Neuronal stem cell (in vitro differentiated cells): ENCODE data around the gene HVCN1.

Experiments used
- DNase-seq: peaks from one replicate; pipeline ENCODE4 v3.0.0-alpha.2; 2013; ENCODE audit warnings: low spot score
- H2AFZ ChIP-seq: one replicate; pipeline ENCODE4 v1.6.1; 2013; ENCODE audit warnings: mild to moderate bottlenecking, low read length, inconsistent platforms
- H2AK5ac ChIP-seq: 2 replicates; pipeline ENCODE4 v1.6.1; 2013; ENCODE audit warnings: low read depth, mild to moderate bottlenecking, inconsistent platforms, low read length, moderate library complexity, mixed read lengths
- H2BK120ac ChIP-seq: 2 replicates; pipeline ENCODE4 v1.6.1; 2013; ENCODE audit warnings: low read depth, mild to moderate bottlenecking, inconsistent platforms, low read length, moderate library complexity, mixed read lengths
- H2BK12ac ChIP-seq: one replicate; pipeline ENCODE4 v1.6.1; 2013; ENCODE audit warnings: low read length, inconsistent platforms
- H2BK15ac ChIP-seq: 2 replicates; pipeline ENCODE4 v1.6.1; 2013; ENCODE audit warnings: mild to moderate bottlenecking, low read length, inconsistent platforms, mixed read lengths
- H2BK5ac ChIP-seq: one replicate; pipeline ENCODE4 v1.6.1; 2013; ENCODE audit warnings: inconsistent platforms, mild to moderate bottlenecking, low read length, moderate library complexity
- H3K14ac ChIP-seq: one replicate; pipeline ENCODE4 v1.6.1; 2013; ENCODE audit warnings: low read length, inconsistent platforms
- H3K18ac ChIP-seq: 2 replicates; pipeline ENCODE4 v1.6.1; 2013; ENCODE audit warnings: low read length, inconsistent platforms
- H3K23ac ChIP-seq: 2 replicates; pipeline ENCODE4 v1.6.1; 2013; ENCODE audit warnings: low read depth, mild to moderate bottlenecking, mixed read lengths, low read length, inconsistent platforms; ENCODE audit not compliant: poor library complexity
- H3K27ac ChIP-seq: replicated peaks from 3 replicates; pipeline ENCODE4 v1.5.1; 2013; ENCODE audit warnings: low read length, inconsistent platforms
- H3K27me3 ChIP-seq, 3 experiments: 2 replicates each; pipeline ENCODE4 v1.6.1; 2013; ENCODE audit warnings: low read length in 3 of 3, mild to moderate bottlenecking in 2 of 3, inconsistent platforms in 1 of 3, low read depth in 1 of 3, mixed read lengths in 1 of 3, moderate library complexity in 1 of 3; ENCODE audit not compliant: control insufficient read depth in 3 of 3, insufficient read depth in 3 of 3
- H3K36me3 ChIP-seq, 2 donors: replicated peaks in 1 of 2; 2 replicates each; pipeline ENCODE4 v1.6.1; 2013; ENCODE audit warnings: low read length in 2 of 2; ENCODE audit not compliant: control insufficient read depth in 2 of 2, insufficient read depth in 2 of 2
- H3K4ac ChIP-seq: 2 replicates; pipeline ENCODE4 v1.6.1; 2013; ENCODE audit warnings: inconsistent platforms, mild to moderate bottlenecking, low read length, moderate library complexity
- H3K4me1 ChIP-seq, 2 donors: 1 replicate in 1 of 2; 2 replicates in 1 of 2; pipeline ENCODE4 v1.6.1; 2013; ENCODE audit warnings: low read length in 2 of 2, low read depth in 1 of 2; ENCODE audit not compliant: control insufficient read depth in 2 of 2, insufficient read depth in 1 of 2
- H3K4me2 ChIP-seq: one replicate; pipeline ENCODE4 v1.6.1; 2013; ENCODE audit warnings: mild to moderate bottlenecking, low read length, inconsistent platforms; ENCODE audit not compliant: insufficient read depth, poor library complexity, severe bottlenecking
- H3K4me3 ChIP-seq, 2 donors: 2 replicates each; pipeline ENCODE4 v1.5.1; 2013; ENCODE audit warnings: low read length in 2 of 2, mild to moderate bottlenecking in 2 of 2, inconsistent platforms in 1 of 2, moderate library complexity in 1 of 2
- H3K79me1 ChIP-seq: one replicate; pipeline ENCODE4 v1.6.1; 2013; ENCODE audit warnings: low read depth, mild to moderate bottlenecking, inconsistent platforms, low read length, moderate library complexity
- H3K9ac ChIP-seq: one replicate; pipeline ENCODE4 v1.6.1; 2013; ENCODE audit warnings: mild to moderate bottlenecking, low read depth, low read length, inconsistent platforms; ENCODE audit not compliant: poor library complexity
- H3K9me3 ChIP-seq, 2 donors: replicated peaks in 1 of 2; 2 replicates each; pipeline versions ENCODE3 to v1.6.1; 2013; ENCODE audit warnings: low read length in 2 of 2, mild to moderate bottlenecking in 2 of 2, inconsistent platforms in 1 of 2, low read depth in 1 of 2, mixed read lengths in 1 of 2, moderate library complexity in 1 of 2; ENCODE audit not compliant: control insufficient read depth in 2 of 2, insufficient read depth in 1 of 2
- H4K8ac ChIP-seq: one replicate; pipeline ENCODE4 v1.6.1; 2013; ENCODE audit warnings: low read depth, mild to moderate bottlenecking, inconsistent platforms, low read length, moderate library complexity
- H4K91ac ChIP-seq: one replicate; pipeline ENCODE4 v1.6.1; 2013; ENCODE audit warnings: low read length, low read depth, mild to moderate bottlenecking, inconsistent platforms; ENCODE audit not compliant: poor library complexity
- WGBS, 2 donors: extraction: QIAGEN DNeasy Blood & Tissue Kit; methylation state at CpG; one replicate each; pipeline ENCODE4 v1.1.7; 2013; ENCODE audit warnings: missing lambda C conversion rate in 2 of 2, mixed read lengths in 1 of 2; ENCODE audit not compliant: insufficient read length in 2 of 2, insufficient replicate concordance in 1 of 2; ENCODE audit errors: extremely low coverage in 2 of 2; 5-methylcytosine and 5-hydroxymethylcytosine counted together

The HVCN1 gene

GRCh38 chr12:110702081-110702480 lies 13.2 kb upstream of the HVCN1 start:
- H2BK15ac ChIP-seq = no peak overlapping the region
- H3K9me3 ChIP-seq = no peaks in the 10 kb centered on the region
- no peaks in the 10 kb centered on the region for H3K4me1 ChIP-seq
- H3K36me3 ChIP-seq = no peaks in the 10 kb centered on the region
- no peak overlapping the region for H3K14ac ChIP-seq
- no peak overlapping the region for H3K4ac ChIP-seq
- H3K4me2 ChIP-seq = no peak overlapping the region
- H4K8ac ChIP-seq = no peak overlapping the region
- H3K18ac ChIP-seq = no peak overlapping the region
- no peak overlapping the region for H2BK120ac ChIP-seq
- no peaks in the 10 kb centered on the region for H3K27me3 ChIP-seq
- no peak overlapping the region for H2AFZ ChIP-seq
- H3K23ac ChIP-seq = no peak overlapping the region
- no peak for DNase-seq
- H2AK5ac ChIP-seq = no peak overlapping the region
- H2BK12ac ChIP-seq = no peak overlapping the region
- H4K91ac ChIP-seq = no peak overlapping the region
- no peak overlapping the region for H3K27ac ChIP-seq
- H3K79me1 ChIP-seq = no peaks in the 10 kb centered on the region
- H3K9ac ChIP-seq = no peak overlapping the region
- no peak overlapping the region for H2BK5ac ChIP-seq
- no peak overlapping the region for H3K4me3 ChIP-seq
- WGBS, 2 donors = no CpG with 5 or more reads among the region's 5 CpGs

- no CpG with 5 or more reads among the region's 28 CpGs for WGBS, 2 donors
- no peak for DNase-seq
- no peaks in the 10 kb centered on the region for H3K9me3 ChIP-seq
Observed at GRCh38 chr12:110699591-110700445, 10.9 kb upstream of the HVCN1 start.

GRCh38 chr12:110698171-110698902 lies 9.4 kb upstream of the HVCN1 start:
- no peak overlapping the region for H2BK12ac ChIP-seq
- H2BK15ac ChIP-seq = no peak overlapping the region
- no peak overlapping the region for H2AK5ac ChIP-seq
- peak overlapping the region; percentile 37 for H2AFZ ChIP-seq
- no peaks in the 10 kb centered on the region for H3K4me1 ChIP-seq
- no peak overlapping the region for H3K4me3 ChIP-seq
- no peak overlapping the region for H3K18ac ChIP-seq
- no peak overlapping the region for H2BK120ac ChIP-seq
- no peak overlapping the region for H4K8ac ChIP-seq
- no peaks in the 10 kb centered on the region for H3K36me3 ChIP-seq
- H3K23ac ChIP-seq = no peak overlapping the region
- DNase-seq = peak; percentile 49
- no peaks in the 10 kb centered on the region for H3K9me3 ChIP-seq
- no peak overlapping the region for H2BK5ac ChIP-seq
- H3K4ac ChIP-seq = no peak overlapping the region
- H3K4me2 ChIP-seq = no peak overlapping the region
- no peaks in the 10 kb centered on the region for H3K79me1 ChIP-seq
- peaks cover 0 to 6% (median 0%) of the 10 kb centered on the region in 3 experiments for H3K27me3 ChIP-seq
- H3K27ac ChIP-seq = no peak overlapping the region
- no CpG with 5 or more reads among the region's 20 CpGs for WGBS, 2 donors
- H3K14ac ChIP-seq = no peak overlapping the region
- H3K9ac ChIP-seq = no peak overlapping the region
- no peak overlapping the region for H4K91ac ChIP-seq

More at GRCh38 chr12:110699591-110700445, 10.9 kb upstream of the HVCN1 start:
- H2BK5ac ChIP-seq = no peak overlapping the region
- H3K18ac ChIP-seq = peak overlapping the region; percentile 24
- H3K79me1 ChIP-seq = no peaks in the 10 kb centered on the region
- peak overlapping the region; percentile 11 for H3K23ac ChIP-seq
- H2AFZ ChIP-seq = peak overlapping the region; percentile 72
- peak overlapping the region; percentile 12 for H2BK12ac ChIP-seq
- H3K4me2 ChIP-seq = no peak overlapping the region
- peak overlapping the region; percentile 6 for H2AK5ac ChIP-seq
- H2BK120ac ChIP-seq = no peak overlapping the region
- H4K8ac ChIP-seq = peak overlapping the region; percentile 66
- H3K27ac ChIP-seq = no peak overlapping the region
- H3K9ac ChIP-seq = no peak overlapping the region
- no peaks in the 10 kb centered on the region for H3K36me3 ChIP-seq
- H3K4me3 ChIP-seq = no peak overlapping the region
- H2BK15ac ChIP-seq = peak overlapping the region; percentile 54
- no peaks in the 10 kb centered on the region for H3K4me1 ChIP-seq
- no peak overlapping the region for H3K14ac ChIP-seq
- peaks cover 0 to 6% (median 0%) of the 10 kb centered on the region in 3 experiments for H3K27me3 ChIP-seq
- H3K4ac ChIP-seq = no peak overlapping the region
- no peak overlapping the region for H4K91ac ChIP-seq

GRCh38 chr12:110697236-110697635 lies 8.3 kb upstream of the HVCN1 start:
- WGBS, 2 donors = no CpG with 5 or more reads among the region's 2 CpGs
- Histone ChIP-seq H3K14ac (no peak overlapping the region), H3K9ac (no peak overlapping the region), H3K23ac (no peak overlapping the region), H2AFZ (no peak overlapping the region), H2BK12ac (no peak overlapping the region), H3K9me3 (no peaks in the 10 kb centered on the region), H2BK15ac (no peak overlapping the region), H2BK5ac (no peak overlapping the region), H3K79me1 (no peaks in the 10 kb centered on the region), H3K27me3 (peaks cover 0 to 8% (median 0%) of the 10 kb centered on the region in 3 experiments), H2BK120ac (no peak overlapping the region), H3K18ac (no peak overlapping the region), H4K8ac (no peak overlapping the region), H3K4me3 (no peak overlapping the region), H4K91ac (no peak overlapping the region), H3K4me2 (no peak overlapping the region), H3K36me3 (no peaks in the 10 kb centered on the region), H3K27ac (no peak overlapping the region), H3K4ac (no peak overlapping the region), H3K4me1 (no peaks in the 10 kb centered on the region), H2AK5ac (no peak overlapping the region)
- DNase-seq = no peak
